ENCODE results near the gene CORO2B. TPM values are rescaled to one million over a fixed set of nuclear protein-coding genes. Genes with fewer than 3 reads are reported as not detected.

The CORO2B gene
- total and polyA plus RNA-seq, 2 of the 4 experiments (the other 2 are of a cell fraction) = 9.3 to 39.3 TPM

GRCh38 chr15:68717951-68718350 lies 139.2 kb downstream of the CORO2B start:
- H3K36me3 ChIP-seq (ENCODE audit: control insufficient read depth, insufficient read depth, low read length) = peaks cover 5% of the 10 kb centered on the region
- H3K79me1 ChIP-seq (ENCODE audit: low read depth in 1 of 2, low read length in 2 of 2) = no peaks in the 10 kb centered on the region
- H4K8ac ChIP-seq (ENCODE audit: low read depth in 2 of 2, low read length in 2 of 2) = no peak overlapping the region
- no peak overlapping the region for H2BK120ac ChIP-seq (ENCODE audit: low read depth, low read length)
- DNase-seq (no peak), ATAC-seq (ENCODE audit: low read depth) (no peak)
- H3K56ac ChIP-seq (ENCODE audit: extremely low read depth, insufficient read depth, low read length) = no peak overlapping the region
- intact Hi-C loops (cut with micrococcal nuclease) (no loop called here), in situ Hi-C loops (cut with MboI; ENCODE audit: low sequenced_read_pairs) (no loop called here), dilution Hi-C loops (cut with HindIII; ENCODE audit: low sequenced_read_pairs, unreplicated experiment) (no loop called here)
- H3K27me3 ChIP-seq (ENCODE audit: control insufficient read depth, insufficient read depth, low read length) = no peaks in the 10 kb centered on the region
- no peak for TF ChIP-seq RFX5 (IDR thresholded peaks at IDR 0.05; ENCODE audit: low read depth, low read length)
- TF ChIP-seq CHD1 (IDR thresholded peaks at IDR 0.05; ENCODE audit: low read depth, low read length) = no peak
- no peak for TF ChIP-seq POLR2A (IDR thresholded peaks at IDR 0.05; ENCODE audit: low read depth, low read length)
- no peak for TF ChIP-seq CEBPB (IDR thresholded peaks at IDR 0.05; ENCODE audit: low read depth, low read length)
- no peak for TF ChIP-seq BHLHE40 (IDR thresholded peaks at IDR 0.05; ENCODE audit: low read depth, low read length)
- TF ChIP-seq RAD21 (IDR thresholded peaks at IDR 0.05; ENCODE audit: low read length) = no peak
- TF ChIP-seq RCOR1 (IDR thresholded peaks at IDR 0.05; ENCODE audit: insufficient replicate concordance, low read length) = no peak
- no peak for TF ChIP-seq MXI1 (IDR thresholded peaks at IDR 0.05; ENCODE audit: borderline replicate concordance, low read depth, low read length)
- TF ChIP-seq MAFK (IDR thresholded peaks at IDR 0.05; ENCODE audit: low read depth, low read length) = no peak
- H2BK20ac ChIP-seq (ENCODE audit: low read depth, low read length) = no peak overlapping the region
- no peak overlapping the region for H2AK9ac ChIP-seq (replicated peaks; ENCODE audit: low read depth, low read length, poor library complexity)
- peaks cover 3% of the 10 kb centered on the region for H3K9me1 ChIP-seq (ENCODE audit: insufficient read depth, low read length)
- no peak overlapping the region for H3K4me3 ChIP-seq (ENCODE audit: insufficient read depth, low read depth, low read length)
- H2AFZ ChIP-seq (replicated peaks; ENCODE audit: low read length, poor library complexity) = no peak overlapping the region
- H4K20me1 ChIP-seq (ENCODE audit: insufficient read depth, low read length) = no peaks in the 10 kb centered on the region
- no peak overlapping the region for H3K4ac ChIP-seq (ENCODE audit: low read depth, low read length)
- H3K18ac ChIP-seq (ENCODE audit: low read depth, low read length) = no peak overlapping the region
- H2BK5ac ChIP-seq (ENCODE audit: low read depth, low read length, poor library complexity, severe bottlenecking) = no peak overlapping the region
- no TSS peak for BruUV-seq (replicated peaks)
- H4K91ac ChIP-seq (ENCODE audit: insufficient read depth, low read depth, low read length) = no peak overlapping the region
- no peak overlapping the region for H3K4me2 ChIP-seq (ENCODE audit: low read depth, low read length)
- ChIA-PET CTCF (no interaction called here), POLR2A (ENCODE audit: unreplicated experiment) (no interaction called here)
- no peak overlapping the region for H2AK5ac ChIP-seq (ENCODE audit: low read depth, low read length)
- H3K23ac ChIP-seq (ENCODE audit: low read depth, low read length) = no peak overlapping the region
- no peak overlapping the region for H3K27ac ChIP-seq (ENCODE audit: insufficient read depth, low read length)
- no peak overlapping the region for H3K14ac ChIP-seq (replicated peaks; ENCODE audit: low read depth, low read length)
- no peak overlapping the region for H4K5ac ChIP-seq (ENCODE audit: low read depth, low read length)
- H3K9me3 ChIP-seq (ENCODE audit: control insufficient read depth, insufficient read depth, low read length) = no peaks in the 10 kb centered on the region
- H3K4me1 ChIP-seq (ENCODE audit: control insufficient read depth, insufficient read depth, low read length) = no peaks in the 10 kb centered on the region
- no peak overlapping the region for H2BK15ac ChIP-seq (ENCODE audit: low read depth, low read length)
- H3K9ac ChIP-seq (ENCODE audit: low read depth, low read length) = no peak overlapping the region
- WGBS, 2 experiments (ENCODE audit: extremely low coverage in 2 of 2, insufficient read length in 1 of 2) = no CpG with 5 or more reads among the region's 3 CpGs
